Limb (tissue), 2 donors: ENCODE results near the gene VCL.
A peak's percentile ranks its signal among the peaks of the same experiment; 100 is the strongest.
"Not testable (repeated sequence)": the region's sequence is repeated elsewhere in the genome, so short reads cannot be mapped to it uniquely, and the experiment has no call there.

Source experiments
- DNase-seq, 2 donors: peaks; one replicate each; pipeline ENCODE4 v3.0.0-alpha.2; 2016; ENCODE audit errors: extremely low spot score in 2 of 2

The VCL gene

GRCh38 chr10:74103560-74104258 is 105.8 kb downstream of the VCL start:
- no peak for DNase-seq

GRCh38 chr10:74104480-74104879 is 106.6 kb downstream of the VCL start:
- no peak for DNase-seq

- DNase-seq: no peak
These were observed 107.1 kb downstream of the VCL start for GRCh38 chr10:74104996-74105395.

- no peak for DNase-seq
These were observed 109.5 kb downstream of the VCL start for GRCh38 chr10:74107391-74107790.

DNA sequence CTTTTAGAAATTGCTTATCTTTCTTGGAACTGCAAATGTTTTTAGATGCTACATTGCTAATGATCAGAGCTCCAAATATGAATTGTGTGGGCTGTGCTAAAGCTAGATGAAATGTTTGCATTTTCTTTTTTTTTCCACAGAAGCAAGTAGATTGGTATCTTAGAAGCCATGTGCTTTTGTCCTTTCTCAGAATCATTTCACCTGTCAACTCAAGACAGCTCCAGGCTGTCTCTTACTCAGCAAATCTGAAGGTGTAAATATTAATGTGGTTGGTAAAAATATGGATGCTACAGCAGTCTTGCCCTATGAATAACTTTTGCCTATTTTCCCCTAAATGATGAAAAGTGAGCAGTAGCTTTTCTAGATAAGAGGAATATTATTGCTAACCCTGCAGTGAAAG is 111.5 kb downstream of the VCL start:
- no peak for DNase-seq

- DNase-seq: no peak
These were observed 112.2 kb downstream of the VCL start for GRCh38 chr10:74110120-74110519.

- no peak for DNase-seq
These were observed 113.9 kb downstream of the VCL start for GRCh38 chr10:74111799-74112198.

GRCh38 chr10:74113546-74113945 is 115.6 kb downstream of the VCL start:
- DNase-seq: no peak

DNA sequence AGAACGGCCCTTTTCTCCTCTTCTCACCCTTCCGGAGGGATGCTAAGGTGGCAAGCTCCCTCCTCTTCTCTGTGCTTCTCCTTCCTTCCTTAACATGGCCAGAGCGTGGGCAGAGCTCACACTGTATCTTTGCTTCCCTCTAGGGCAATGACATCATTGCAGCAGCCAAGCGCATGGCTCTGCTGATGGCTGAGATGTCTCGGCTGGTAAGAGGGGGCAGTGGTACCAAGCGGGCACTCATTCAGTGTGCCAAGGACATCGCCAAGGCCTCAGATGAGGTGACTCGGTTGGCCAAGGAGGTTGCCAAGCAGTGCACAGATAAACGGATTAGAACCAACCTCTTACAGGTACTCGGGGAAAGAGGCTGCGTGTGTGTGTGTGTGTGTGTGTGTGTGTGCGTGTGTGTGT is 116.1 kb downstream of the VCL start:
- no peak for DNase-seq

GRCh38 chr10:74117738-74118137 is 119.8 kb downstream of the VCL start:
- DNase-seq: no peak

GRCh38 chr10:74118804-74119203 is 120.9 kb downstream of the VCL start:
- no peak for DNase-seq

- DNase-seq: no peak
These were observed 123.0 kb downstream of the VCL start for GRCh38 chr10:74120911-74121310.

DNA sequence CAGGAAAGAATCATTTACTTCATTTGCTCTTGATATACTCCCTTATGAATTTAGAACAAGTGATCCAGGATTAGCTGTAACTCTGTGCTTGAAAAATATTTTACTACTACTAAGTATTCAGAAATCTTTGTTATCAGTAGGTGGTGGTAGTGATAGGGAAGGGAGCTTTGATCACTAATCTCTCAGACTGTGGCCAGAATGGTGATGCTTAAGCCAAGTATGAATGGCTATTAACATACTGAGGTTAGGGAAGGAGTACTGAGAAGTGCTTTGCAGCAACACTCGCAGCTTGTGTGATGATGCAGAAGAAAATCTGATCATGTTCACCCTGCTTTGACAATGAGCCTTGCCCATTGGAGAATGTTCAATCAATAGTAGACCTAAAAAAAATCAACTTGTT is 123.5 kb downstream of the VCL start:
- DNase-seq: no peak

DNA sequence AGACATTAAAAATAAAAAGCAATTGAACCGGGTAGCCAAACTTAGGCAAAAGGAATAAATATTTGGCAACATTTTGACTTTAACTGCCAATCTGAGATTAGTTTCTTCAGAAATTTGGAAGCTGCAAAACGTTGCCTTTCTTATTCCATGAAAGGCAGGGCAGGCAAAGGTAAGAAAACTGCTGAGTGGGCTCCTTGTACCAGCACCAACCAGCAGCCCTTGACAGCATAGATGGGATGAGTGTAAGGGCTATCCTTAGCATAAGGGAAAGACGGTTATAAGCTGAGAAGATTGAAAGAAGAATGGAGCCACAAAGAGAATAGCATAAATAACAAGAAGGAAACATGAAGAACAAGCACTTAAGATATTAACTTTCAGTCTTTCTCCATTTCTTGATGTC is 124.1 kb downstream of the VCL start:
- DNase-seq: no peak

DNA sequence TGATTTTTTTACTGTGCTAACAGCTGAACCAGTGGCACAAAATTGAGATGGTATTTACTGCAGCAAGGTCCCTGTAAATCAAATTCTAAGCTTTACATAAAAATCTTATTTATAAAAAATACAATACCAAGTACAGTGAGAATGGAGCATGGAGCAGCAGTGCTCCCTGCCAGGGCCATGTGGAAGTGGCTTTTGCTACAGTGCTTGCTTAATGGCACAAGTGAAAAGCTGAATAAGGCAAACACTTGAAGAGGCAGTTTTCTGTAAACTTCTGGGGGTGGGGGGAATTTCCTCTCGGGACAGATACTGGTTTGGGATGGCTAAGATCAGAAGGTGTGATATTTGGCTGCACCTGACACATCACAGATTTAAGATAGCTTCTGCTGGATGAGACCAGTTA is 125.2 kb downstream of the VCL start:
- no peak for DNase-seq

- DNase-seq: no peak
These were observed 136.3 kb downstream of the VCL start for GRCh38 chr10:74133923-74134820.

DNA sequence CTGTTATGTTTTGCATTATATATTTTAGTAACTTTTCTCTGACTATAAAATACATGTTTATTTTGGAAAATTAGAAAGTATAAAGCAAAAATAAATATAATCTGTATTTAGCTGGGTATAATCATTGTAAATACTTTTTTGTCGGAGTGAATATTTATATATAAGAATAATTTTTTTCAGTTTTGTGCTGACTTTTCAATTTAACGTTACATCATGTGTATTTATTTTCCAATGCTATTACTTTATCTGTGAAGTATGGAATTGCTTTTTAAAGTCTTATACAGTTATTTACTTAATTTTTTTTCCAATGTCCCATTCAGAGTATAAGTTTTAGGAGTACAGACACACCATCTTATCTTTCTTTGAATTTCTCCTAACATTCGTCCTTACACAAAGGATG is 137.5 kb downstream of the VCL start:
- no peak for DNase-seq

DNA sequence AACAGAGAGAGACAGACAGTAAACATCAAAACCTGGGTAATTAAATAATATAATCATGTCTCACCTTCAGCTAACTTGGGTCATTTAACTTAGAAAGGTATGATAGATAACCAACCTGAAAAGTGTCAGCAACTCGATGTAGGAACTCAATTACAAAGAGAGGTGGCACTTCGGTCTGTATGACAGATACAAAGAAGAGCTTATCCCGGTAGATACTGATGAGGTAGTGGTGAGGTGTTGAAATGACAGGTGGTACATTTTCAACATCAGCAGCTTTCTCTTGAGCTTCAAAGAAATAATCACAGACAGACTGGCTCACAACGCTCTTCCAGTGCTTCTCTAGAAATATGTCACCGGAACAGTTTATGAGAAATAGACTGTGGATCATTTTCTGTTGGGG is 140.1 kb downstream of the VCL start:
- no peak for DNase-seq

GRCh38 chr10:74138596-74138995 is 140.7 kb downstream of the VCL start:
- DNase-seq: not testable (repeated sequence)

DNA sequence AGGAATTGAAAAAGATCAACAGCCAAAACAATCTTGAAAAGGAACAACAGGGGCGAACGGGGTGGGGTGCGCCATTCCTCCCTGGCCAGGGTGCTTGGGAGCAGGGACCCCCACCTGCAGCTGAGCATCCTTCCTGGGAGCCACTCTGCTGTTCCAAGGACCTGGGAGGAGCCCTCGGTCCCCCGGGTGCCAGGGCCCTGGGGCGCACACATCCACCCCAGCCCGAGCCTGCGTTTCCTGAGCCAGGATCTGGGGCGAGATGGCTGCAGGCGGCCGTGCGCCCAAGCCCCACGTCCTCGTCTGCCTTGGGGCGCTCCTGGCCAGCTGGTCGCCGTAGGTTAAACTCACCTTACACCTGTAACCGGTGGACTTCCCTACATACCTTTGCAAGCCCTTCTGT is 142.1 kb downstream of the VCL start:
- DNase-seq: no peak

GRCh38 chr10:74140553-74140952 is 142.6 kb downstream of the VCL start:
- no peak for DNase-seq

DNA sequence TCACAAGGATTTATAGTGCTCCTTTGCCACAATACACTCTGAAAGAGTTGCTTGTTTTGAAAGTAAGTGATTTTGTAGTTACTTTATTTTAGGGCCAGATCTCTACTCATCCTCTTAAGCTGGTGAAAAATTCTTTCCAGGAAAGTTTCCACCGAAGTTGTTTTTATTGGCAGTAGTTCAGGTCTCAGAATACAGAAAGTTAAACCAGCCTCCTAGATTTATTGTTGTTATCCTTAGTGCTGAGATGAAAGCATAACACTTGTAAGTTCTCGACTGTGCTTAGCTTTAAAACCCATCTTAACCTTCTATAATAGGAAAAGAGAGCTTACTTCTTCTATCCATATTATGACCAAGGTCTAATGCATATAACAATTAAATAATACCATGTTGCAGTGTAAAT is 147.2 kb downstream of the VCL start:
- peak in 1 of 2 donors; percentile 27 for DNase-seq

DNA sequence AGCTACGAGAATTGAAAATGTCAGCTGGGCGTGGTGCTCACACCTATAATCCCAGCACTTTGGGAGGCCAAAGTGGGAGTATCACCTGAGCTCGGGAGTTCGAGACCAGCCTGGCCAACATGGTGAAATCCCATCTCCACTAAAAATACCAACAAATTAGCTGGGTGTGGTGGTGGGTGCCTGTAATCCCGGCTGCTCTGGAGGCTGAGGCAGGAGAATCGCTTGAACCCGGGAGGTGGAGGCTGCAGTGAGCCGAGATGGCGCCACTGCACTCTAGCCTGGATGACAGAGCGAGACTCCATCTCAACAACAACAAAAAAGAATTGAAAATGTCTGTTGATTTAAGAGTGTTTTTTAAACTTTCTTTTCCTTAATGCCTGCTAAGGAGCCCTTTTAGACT is 149.1 kb downstream of the VCL start:
- DNase-seq: not testable (repeated sequence)
